Measurements from ENCODE around the gene FGFBP1. TPM values are rescaled to one million over a fixed set of nuclear protein-coding genes. Genes with fewer than 3 reads are reported as not detected.

FGFBP1 gene
- total and polyA plus RNA-seq, 2 experiments from 2014 or later: not detected

- Histone ChIP-seq H3K27ac (no peak overlapping the region), H3K4me1 (ENCODE audit: low read depth) (no peaks in the 10 kb centered on the region), H3K9me3 (ENCODE audit: low read depth) (no peaks in the 10 kb centered on the region), H3K36me3 (no peaks in the 10 kb centered on the region), H3K4me3 (no peak overlapping the region), H3K27me3 (no peaks in the 10 kb centered on the region)
- TF ChIP-seq CTCF (IDR thresholded peaks at IDR 0.05; ENCODE audit: low read depth, low read length): no peak
- no peak for DNase-seq (ENCODE audit: low read depth in 1 of 2, low spot score in 1 of 2)
Observed at GRCh38 chr4:15894921-15895916, 43.3 kb downstream of the FGFBP1 start.

GRCh38 chr4:15894393-15894792, 44.1 kb downstream of the FGFBP1 start:
- Histone ChIP-seq H3K4me1 (ENCODE audit: low read depth) (no peaks in the 10 kb centered on the region), H3K27ac (no peak overlapping the region), H3K4me3 (no peak overlapping the region), H3K27me3 (no peaks in the 10 kb centered on the region), H3K36me3 (no peaks in the 10 kb centered on the region), H3K9me3 (ENCODE audit: low read depth) (no peaks in the 10 kb centered on the region)
- no peak for TF ChIP-seq CTCF (IDR thresholded peaks at IDR 0.05; ENCODE audit: low read depth, low read length)
- DNase-seq (ENCODE audit: low read depth in 1 of 2, low spot score in 1 of 2): no peak

GRCh38 chr4:15893962-15894361, 44.6 kb downstream of the FGFBP1 start:
- H3K27me3 ChIP-seq: no peaks in the 10 kb centered on the region
- no peaks in the 10 kb centered on the region for H3K9me3 ChIP-seq (ENCODE audit: low read depth)
- DNase-seq (ENCODE audit: low read depth in 1 of 2, low spot score in 1 of 2): peak in 1 of 2 donors; percentile 95
- H3K4me3 ChIP-seq: no peak overlapping the region
- no peak for TF ChIP-seq CTCF (IDR thresholded peaks at IDR 0.05; ENCODE audit: low read depth, low read length)
- H3K4me1 ChIP-seq (ENCODE audit: low read depth): no peaks in the 10 kb centered on the region
- no peaks in the 10 kb centered on the region for H3K36me3 ChIP-seq
- no peak overlapping the region for H3K27ac ChIP-seq

GRCh38 chr4:15891312-15891711, 47.2 kb downstream of the FGFBP1 start:
- Histone ChIP-seq H3K27me3 (no peaks in the 10 kb centered on the region), H3K4me1 (ENCODE audit: low read depth) (no peaks in the 10 kb centered on the region), H3K36me3 (no peaks in the 10 kb centered on the region), H3K27ac (no peak overlapping the region), H3K4me3 (no peak overlapping the region), H3K9me3 (ENCODE audit: low read depth) (no peaks in the 10 kb centered on the region)
- no peak for DNase-seq (ENCODE audit: low read depth in 1 of 2, low spot score in 1 of 2)
- no peak for TF ChIP-seq CTCF (IDR thresholded peaks at IDR 0.05; ENCODE audit: low read depth, low read length)

GRCh38 chr4:15890246-15890829, 48.2 kb downstream of the FGFBP1 start:
- H3K27ac ChIP-seq: no peak overlapping the region
- no peaks in the 10 kb centered on the region for H3K4me1 ChIP-seq (ENCODE audit: low read depth)
- no peak for TF ChIP-seq CTCF (IDR thresholded peaks at IDR 0.05; ENCODE audit: low read depth, low read length)
- no peak overlapping the region for H3K4me3 ChIP-seq
- no peaks in the 10 kb centered on the region for H3K36me3 ChIP-seq
- DNase-seq (ENCODE audit: low read depth in 1 of 2, low spot score in 1 of 2): no peak
- H3K27me3 ChIP-seq: no peaks in the 10 kb centered on the region
- no peaks in the 10 kb centered on the region for H3K9me3 ChIP-seq (ENCODE audit: low read depth)
